ENCODE measurements around the gene PCBP1.
"Not testable (repeated sequence)": the region's sequence is repeated elsewhere in the genome, so short reads cannot be mapped to it uniquely, and the experiment has no call there.

Gene PCBP1

DNA sequence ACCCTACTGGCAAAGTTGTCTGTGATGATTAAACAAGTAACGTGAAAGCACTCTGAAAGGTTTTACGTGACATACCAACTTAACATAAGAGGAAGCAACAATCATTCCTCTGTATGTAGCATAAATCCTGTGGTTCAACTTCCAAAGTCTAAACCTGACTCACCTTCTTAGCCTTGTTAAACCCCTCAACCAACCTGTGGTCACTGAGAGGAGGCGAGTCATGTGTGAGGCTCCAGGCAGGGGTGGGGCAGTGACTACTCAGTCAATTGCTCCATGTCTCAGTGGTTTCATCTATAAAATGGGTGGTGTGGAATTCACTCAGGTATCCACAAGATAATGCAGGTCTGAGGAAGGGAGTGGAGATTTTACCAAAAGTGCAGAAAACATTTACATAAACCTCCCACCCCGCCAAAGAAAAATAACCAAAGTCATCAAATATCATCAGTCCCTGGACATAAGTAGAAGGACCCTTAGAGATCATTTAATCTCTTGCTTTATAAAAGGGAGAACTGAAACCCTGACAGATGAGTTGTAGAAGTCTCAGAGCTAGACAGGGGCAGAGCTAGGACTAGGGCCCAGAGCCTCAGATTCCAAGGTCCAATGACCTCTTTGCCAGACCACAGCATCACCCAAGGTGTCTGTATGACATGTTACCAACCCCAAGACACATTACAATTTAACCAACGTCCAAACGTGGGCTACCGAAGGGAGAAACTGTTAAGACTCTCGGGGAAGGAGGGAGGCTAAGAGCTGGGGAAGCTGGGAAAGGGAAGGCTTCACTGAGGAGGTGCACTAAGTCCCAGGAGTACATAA lies 3.7 kb upstream of the PCBP1 start:
- peak in 1 of 2 donors; percentile 16 for DNase-seq

DNA sequence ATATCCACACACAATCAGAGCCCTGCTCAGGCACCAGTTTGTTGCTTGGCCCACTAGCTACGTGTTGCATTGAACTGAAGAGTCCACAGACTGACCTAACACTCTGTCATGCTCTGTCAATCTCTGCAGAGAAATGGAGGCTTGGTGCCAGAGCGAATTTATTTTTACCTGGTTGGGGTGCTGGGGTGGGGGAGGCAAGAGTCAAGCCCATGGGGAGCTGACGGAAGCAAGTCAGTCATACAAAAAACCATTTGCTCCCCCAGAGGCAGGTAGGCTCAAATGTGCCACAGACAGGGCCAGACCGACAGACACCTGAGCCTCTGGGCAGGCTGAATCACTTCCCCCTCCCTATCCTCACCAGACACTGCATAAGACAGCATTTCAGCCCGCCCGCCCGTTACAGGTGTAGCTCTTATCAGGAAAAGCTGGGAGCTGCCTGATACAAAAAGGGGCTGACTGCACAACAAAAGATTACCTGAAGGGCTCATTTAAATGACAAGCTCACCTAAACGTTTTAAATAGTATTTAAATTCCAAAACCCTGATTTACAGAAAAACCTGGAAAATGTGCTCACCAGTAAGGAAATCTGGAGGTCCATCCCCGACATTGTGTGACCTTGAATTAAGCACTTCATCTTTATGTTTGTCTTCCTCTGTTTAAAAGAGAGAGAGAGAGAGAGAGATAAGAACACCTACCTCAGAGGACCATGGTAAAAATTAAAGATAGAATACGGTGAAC lies 2.1 kb upstream of the PCBP1 start:
- no peak for DNase-seq

DNA sequence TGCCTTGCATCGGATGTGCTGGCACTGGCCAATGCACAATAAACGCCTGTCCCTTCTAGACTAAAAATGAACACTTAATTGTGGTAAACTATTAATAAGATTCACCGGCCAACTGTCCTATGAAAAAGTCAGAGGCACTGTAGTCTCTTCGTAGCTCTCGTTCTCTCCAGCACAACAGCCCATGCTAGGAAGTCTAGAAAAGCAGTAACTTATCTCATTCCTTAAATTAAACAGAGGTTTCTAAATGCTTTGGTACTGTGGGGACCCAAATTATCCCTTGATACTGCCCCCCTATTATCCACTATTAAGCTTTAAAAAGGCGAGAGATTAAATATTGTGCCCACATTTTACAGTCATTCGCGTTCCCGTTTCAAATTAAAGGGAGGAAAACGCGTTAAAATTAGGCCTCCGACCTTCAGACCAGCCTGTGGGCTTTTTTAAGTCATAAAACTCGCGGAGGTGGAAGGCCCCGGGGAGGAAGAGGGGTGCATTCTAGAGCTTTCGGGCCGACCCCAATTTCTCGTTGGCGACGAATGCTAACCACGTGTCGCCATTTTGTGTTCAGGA lies 1.5 kb upstream of the PCBP1 start:
- no peak for DNase-seq

DNA sequence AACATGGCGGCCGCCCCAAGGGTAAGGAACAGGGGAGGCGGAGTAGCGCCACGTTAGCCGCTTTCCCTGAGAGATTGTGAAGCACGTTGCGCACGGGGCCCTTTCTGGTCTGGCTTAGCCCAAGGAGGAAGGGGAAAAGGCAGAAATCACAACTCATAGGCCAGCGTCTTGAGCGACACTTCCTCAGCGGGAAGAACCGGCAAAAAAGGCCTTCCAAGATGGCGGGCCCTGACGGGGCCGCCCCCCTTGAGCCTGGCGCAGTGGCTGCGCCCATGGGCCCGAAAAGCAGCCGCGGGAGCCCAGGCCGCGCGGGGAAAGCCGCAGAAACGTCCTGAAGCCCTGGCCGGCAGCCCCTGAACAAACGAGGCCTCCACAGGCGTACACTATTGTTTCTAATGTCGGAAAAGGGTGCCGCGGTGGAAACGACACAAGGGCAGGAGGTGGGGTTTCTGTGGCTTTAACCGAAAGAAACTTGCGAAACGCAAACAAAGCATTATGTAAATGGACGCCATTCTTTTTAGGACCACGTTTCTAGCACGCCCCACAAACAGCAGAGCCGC lies 919 bp upstream of the PCBP1 start:
- peak; percentile 77 to 90 for DNase-seq

DNA sequence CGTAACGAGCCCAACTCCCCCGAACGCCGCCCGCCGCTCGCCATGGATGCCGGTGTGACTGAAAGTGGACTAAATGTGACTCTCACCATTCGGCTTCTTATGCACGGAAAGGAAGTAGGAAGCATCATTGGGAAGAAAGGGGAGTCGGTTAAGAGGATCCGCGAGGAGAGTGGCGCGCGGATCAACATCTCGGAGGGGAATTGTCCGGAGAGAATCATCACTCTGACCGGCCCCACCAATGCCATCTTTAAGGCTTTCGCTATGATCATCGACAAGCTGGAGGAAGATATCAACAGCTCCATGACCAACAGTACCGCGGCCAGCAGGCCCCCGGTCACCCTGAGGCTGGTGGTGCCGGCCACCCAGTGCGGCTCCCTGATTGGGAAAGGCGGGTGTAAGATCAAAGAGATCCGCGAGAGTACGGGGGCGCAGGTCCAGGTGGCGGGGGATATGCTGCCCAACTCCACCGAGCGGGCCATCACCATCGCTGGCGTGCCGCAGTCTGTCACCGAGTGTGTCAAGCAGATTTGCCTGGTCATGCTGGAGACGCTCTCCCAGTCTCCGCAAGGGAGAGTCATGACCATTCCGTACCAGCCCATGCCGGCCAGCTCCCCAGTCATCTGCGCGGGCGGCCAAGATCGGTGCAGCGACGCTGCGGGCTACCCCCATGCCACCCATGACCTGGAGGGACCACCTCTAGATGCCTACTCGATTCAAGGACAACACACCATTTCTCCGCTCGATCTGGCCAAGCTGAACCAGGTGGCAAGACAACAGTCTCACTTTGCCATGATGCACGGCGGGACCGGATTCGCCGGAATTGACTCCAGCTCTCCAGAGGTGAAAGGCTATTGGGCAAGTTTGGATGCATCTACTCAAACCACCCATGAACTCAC lies 673 bp downstream of the PCBP1 start:
- peak; percentile 32 to 61 for DNase-seq

DNA sequence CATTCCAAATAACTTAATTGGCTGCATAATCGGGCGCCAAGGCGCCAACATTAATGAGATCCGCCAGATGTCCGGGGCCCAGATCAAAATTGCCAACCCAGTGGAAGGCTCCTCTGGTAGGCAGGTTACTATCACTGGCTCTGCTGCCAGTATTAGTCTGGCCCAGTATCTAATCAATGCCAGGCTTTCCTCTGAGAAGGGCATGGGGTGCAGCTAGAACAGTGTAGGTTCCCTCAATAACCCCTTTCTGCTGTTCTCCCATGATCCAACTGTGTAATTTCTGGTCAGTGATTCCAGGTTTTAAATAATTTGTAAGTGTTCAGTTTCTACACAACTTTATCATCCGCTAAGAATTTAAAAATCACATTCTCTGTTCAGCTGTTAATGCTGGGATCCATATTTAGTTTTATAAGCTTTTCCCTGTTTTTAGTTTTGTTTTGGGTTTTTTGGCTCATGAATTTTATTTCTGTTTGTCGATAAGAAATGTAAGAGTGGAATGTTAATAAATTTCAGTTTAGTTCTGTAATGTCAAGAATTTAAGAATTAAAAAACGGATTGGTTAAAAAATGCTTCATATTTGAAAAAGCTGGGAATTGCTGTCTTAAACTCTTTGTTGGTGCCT lies 1.4 kb downstream of the PCBP1 start:
- DNase-seq = no peak

DNA sequence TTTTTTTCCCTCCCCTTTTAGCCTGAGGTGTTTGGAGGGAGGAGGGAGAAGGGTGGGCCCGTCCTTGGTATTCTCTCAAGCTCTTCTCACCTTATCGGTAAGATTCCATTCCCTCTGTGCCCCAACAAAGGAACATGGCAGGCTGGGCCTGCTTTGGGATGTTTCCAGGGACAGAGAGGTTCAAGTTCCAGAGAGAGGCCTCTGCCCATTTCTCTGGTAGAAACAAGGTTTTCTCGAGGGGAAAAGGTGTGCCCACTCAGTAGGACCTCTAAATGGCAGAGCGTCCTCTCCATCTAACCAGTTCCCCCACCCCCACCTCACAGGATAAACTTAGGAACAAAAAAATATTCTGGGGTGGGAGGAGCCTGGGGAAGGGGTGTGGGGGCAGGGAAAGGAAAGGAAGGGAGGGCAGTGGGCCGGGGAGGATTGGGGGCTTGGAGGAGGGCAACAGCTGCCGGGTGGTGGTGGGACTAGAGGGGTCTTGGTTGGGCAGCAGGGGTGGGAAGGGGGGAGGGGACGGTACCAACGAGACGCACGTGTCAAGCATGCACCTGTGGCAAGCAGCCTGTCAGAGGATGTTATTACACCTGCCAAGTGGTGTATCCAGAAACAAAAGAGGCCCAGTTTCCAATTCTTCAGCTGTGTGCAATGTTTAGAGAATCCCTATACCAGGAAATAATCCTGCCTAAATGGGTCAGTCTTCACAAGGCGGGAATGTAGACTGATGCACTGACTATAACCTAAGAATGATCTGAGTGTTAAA lies 2.1 kb downstream of the PCBP1 start:
- DNase-seq = no peak

DNA sequence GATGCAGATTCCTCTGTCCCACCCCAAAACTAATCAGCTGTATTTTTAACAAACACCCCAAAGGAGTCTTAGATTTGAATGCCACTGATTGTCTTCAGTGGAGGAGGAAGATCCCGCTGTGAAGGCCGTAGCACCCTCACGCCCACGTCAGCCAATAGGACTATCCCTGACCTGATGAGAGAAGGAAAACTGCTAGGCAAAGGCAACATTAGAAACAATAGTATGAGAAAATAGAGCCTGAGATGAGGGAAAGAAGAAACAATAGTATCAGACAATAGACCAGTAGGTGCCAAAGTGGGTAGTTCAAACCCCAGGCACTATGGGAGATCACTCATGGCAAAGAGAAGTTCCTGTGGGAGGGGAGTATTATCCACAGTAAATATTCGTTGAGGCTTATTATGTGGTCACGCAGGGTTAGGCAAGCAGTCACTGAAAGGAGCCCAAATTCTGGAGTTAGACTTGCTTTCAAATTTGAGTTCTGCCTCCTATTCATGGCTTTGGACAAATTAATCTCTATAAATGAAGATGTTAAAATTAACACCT lies 2.8 kb downstream of the PCBP1 start:
- no peak for DNase-seq

DNA sequence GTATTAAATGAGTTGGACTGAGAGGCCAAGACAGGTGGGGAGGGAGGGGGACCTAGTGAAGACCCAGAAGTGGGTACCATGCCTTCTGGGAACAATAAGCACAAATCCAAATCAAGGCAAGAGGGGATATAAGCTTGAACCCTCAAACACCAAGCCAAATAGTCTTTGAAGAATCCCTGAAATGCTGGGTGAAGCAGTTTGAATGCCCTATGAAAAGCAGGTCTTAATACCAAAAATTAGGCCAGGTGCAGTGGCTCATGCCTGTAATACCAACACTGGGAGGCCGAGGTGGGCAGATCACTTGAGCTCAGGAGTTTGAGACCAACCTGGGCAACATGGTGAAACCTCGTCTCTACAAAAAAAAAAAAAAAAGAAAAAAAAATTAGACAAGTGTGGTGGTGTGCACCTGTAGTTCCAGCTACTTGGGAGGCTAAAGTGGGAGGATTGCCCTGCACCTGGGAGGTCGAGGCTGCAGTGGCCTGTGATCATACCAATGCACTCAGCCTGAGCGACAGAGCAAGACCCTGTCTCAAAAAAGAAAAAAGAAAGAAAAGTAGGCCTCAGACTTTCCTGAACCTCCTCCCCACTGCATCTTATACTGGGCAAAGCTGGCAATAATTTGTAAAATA lies 3.5 kb downstream of the PCBP1 start:
- DNase-seq = no peak

DNA sequence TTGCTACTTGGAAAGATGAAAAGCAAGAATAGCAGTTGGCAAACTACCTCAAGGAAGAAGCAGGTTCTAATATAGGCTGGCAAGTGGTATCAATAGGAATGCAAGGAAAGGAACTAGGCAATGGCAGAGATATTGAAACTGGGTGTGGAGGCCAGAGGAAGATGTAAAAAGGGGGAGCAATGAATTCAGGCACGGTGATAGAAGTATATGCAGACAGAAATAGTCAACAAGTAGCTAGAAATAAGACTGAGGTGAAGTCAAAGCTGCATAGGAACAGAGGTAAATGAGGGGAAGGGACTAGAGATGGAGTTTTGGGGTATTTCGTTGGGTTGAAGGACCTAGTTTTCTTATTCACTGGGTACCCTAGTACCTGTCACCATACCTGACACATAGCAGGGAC lies 4.1 kb downstream of the PCBP1 start:
- DNase-seq = no peak

DNA sequence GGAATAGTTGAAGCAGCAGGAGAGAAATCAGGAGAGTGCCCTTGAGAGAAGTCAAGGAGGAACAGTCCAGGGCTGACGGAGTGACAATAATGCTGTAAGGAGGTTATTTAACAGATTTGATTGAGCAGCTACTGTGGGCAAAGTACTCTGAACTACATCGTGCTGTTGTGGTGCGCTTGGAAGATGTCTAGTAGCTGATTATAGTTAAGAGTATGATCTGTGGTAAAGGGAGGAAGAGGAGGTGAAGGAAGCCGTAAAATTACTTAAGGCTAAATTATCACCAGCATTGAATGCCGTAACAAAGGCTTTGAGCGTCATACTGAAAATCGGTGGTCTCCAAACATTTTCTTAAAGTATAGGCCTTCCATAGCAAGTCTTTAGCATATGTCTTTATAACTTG lies 4.5 kb downstream of the PCBP1 start:
- no peak for DNase-seq

DNA sequence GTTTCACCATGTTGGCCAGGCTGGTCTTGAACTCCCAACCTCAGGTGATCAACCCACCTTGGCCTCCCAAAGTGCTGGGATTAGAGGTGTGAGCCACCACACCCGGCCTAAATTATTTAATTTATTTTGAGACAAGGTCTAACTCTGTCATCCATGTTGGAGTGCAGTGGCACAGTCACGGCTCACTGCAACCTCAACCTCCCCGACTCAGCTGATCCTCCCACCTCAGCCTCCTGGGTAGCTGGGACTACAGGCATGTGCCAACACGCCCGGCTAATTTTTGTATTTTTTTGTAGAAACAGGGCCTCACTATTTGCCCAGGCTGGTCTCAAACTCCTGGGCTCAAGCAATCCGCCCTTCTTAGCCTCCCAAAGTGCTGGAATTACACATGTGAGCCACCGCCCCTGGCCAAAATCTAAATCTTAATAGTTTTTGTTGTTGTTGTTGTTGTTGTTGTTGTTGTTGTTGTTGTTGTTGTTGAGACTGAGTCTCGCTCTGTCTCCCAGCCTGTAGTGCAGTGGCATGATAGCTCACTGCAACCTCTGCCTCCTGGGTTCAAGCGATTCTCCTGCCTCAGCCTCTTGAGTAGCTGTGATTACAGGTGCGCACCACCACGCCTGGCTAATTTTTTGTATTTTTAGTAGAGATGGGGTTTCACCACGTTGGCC lies 5.4 kb downstream of the PCBP1 start:
- not testable (repeated sequence) for DNase-seq

DNA sequence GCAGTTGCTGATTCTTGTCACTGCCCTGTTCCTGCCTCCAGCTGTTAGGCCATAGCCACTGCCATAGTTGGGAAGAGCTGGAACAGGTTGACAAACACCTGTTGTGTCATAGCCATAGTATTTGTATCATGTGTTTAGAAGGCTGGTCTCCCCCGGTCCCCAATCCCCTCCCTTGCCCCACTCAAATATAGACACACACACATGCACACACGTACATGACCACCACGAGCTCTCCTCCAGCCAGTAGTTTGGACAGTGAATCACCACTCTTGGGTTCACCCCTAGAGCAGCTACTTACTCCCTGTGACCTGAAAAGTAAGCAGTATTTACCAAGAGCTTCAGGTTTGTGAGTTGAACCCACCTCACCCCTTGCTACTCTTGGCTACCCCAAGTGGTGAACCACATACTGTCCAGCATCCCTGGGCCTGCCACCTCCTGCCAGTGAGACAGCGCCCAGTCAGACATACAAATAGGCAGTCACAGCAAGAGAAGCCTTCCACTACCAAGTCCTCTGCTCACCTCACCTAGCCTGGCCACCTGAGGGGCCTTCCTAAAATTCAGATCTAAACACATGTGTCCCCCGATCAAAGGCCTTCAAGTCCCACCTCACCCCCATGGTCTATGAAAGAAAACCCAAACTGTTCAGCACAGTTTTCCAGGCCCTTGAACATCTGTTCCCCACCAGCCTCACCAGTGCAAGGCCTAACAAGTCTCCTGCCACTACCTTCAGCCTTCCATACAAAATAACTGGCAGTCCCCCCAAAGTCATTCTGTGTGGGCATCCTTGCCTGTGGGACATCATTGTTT lies 7.1 kb downstream of the PCBP1 start:
- no peak for DNase-seq

DNA sequence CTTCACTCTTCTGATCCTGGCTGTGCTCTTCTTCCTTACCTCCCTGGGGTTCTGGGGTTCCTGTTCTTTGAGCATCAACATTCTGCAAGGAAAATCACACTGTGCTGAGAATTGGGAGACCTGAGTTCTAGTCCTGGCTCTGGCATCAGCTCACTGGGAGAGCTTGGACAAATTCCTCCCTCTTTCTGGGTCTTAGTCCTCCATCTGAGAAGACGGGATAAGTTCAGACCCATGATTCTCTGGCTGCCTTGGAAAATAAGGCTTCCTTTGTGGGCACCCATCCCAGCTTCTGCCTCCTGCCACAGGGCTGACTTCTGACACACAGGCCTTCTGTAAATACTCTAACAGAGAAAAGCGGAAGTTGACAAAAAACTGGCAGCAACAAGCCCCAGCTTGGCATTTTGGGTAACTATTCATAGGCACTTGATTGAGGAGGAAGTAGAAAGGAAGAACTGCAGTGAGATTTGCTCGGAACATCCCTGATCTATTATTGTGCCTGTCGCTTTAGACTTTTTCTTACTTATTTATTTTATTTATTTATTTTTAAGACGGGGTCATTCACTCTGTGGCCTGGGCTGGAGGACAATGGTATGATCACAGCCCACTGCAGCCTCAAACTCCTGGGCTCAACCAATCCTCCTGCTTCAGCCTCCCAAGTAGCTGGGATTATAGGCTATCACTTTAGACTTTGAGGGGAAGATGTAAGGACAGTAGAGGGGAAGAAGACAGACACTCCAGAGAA lies 7.9 kb downstream of the PCBP1 start:
- DNase-seq = peak in 1 of 2 donors; percentile 96

DNA sequence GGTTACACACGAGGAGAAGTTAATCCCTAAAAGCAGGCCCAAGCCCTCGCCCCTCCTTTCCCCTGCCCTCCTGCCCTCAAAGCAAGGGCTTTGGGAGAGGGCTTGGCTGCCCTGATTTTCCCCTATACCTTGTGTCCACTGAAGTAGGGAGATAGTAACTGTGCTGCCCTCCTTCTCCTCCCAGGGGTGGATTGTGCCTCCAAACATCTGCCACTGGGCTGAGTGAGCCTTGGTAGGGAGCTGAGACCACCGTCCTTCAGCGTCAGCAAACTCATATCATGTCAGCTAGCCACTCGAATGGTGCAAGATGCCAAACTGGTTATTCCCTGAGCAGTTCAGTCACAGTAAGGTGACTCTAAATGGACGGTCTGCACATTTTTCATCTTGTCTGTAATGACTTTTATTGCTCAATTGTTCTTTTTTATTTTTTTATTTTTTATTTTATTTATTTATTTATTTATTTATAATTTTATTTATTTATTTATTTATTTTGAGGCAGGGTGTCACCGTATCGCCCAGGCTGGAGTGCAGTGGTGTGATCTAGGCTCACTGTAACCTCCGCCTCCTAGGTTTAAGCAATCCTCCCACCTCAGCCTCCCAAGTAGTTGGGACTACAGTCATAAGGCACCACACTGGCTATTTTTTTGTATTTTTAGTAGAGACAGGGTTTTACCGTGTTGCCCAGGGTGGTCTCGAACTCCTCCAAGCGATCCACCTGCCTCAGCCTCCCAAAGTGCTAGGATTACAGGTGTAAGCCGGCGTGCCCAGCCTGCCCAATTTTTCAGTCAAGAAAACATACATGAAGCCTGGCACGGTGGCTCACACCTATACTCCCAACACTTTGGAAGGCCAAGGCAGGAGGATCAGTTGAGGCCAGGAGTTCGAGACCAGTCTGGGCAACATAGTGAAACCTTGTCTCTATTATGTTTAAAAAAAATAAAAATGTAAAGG lies 8.7 kb downstream of the PCBP1 start:
- DNase-seq = no peak

DNA sequence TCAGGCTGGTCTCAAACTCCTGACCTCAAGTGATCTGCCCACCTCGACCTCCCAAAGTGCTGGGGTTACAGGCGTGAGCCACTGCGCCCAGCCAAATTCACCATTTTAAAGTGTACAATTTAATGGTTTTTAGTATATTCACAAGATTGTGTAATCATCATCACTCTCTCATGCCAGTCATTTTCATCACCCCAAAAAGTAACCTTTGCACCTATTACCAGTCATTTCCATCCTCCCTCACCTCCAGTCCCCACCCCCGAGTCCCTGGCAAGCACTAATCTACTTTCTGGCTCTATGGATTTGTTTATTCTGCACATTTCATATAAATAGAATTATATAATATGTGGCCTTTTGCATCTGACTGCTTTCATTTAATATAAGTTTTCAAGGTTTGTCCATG lies 10.8 kb downstream of the PCBP1 start:
- DNase-seq = no peak

DNA sequence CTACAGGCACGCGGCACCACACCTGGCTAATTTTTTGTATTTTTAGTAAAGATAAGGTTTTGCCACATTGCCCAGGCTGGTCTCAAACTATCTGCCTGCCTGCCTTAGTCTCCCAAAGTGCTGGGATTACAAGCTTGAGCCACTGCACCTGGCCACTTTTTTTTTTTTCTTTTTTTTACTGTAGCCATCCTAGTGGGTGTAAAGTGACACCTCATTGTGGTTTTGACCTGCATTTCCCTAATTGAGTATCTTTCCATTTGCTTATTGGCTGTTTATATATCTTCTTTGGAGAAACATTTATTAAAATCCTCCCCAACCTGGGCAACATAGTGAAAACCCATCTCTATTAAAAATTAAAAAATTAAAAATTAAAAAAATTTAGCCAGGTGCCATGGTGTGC lies 12.0 kb downstream of the PCBP1 start:
- DNase-seq = no peak
